ENCODE measurements around the gene MLLT10. TPM values are rescaled to one million over a fixed set of nuclear protein-coding genes. Genes with fewer than 3 reads are reported as not detected.

Gene MLLT10
- total and polyA plus RNA-seq, 2 experiments from 2014 or later: 16.8 to 34.9 TPM

DNA sequence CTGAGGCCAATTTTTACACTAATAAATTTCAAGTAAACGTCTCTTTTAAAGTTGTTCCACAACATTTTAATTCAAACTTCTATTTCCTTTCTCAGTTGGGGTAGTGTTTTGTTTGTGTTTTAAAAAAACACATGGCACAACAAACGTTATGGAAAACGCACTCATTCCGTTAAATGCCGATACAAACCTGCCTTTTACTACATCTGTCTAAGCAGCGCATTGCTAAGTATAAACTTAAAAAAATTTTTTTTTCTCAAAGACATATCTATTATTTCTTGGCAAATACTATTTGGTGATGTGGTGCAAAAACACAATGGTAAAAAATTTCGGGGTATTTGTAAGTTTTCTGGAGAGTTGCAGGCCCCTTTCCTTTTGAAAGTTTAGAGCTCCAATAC, 9.9 kb upstream of the MLLT10 start:
- H3K27ac ChIP-seq: peak overlapping the region; percentile 95
- H2AFZ ChIP-seq: peak overlapping the region; percentile 50
- H3K79me2 ChIP-seq: peaks cover 29% of the 10 kb centered on the region
- no peaks in the 10 kb centered on the region for H3K9me2 ChIP-seq (replicated peaks; ENCODE audit: insufficient read depth)
- TF ChIP-seq EZH2 (IDR thresholded peaks at IDR 0.05; ENCODE audit: borderline replicate concordance) (no peak), EZH2phosphoT487 (IDR thresholded peaks at IDR 0.05; ENCODE audit: low read depth, severe bottlenecking, unreplicated experiment) (no peak)
- TF ChIP-seq, protein P1, sequence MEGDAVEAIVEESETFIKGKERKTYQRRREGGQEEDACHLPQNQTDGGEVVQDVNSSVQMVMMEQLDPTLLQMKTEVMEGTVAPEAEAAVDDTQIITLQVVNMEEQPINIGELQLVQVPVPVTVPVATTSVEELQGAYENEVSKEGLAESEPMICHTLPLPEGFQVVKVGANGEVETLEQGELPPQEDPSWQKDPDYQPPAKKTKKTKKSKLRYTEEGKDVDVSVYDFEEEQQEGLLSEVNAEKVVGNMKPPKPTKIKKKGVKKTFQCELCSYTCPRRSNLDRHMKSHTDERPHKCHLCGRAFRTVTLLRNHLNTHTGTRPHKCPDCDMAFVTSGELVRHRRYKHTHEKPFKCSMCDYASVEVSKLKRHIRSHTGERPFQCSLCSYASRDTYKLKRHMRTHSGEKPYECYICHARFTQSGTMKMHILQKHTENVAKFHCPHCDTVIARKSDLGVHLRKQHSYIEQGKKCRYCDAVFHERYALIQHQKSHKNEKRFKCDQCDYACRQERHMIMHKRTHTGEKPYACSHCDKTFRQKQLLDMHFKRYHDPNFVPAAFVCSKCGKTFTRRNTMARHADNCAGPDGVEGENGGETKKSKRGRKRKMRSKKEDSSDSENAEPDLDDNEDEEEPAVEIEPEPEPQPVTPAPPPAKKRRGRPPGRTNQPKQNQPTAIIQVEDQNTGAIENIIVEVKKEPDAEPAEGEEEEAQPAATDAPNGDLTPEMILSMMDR (IDR thresholded peaks at IDR 0.05; ENCODE audit: poor library complexity): no peak
- no peak overlapping the region for H3K4me3 ChIP-seq
- DNase-seq (ENCODE audit: low spot score): no peak
- no peaks in the 10 kb centered on the region for H3K36me3 ChIP-seq (replicated peaks; ENCODE audit: insufficient read depth, low read depth)
- H4K20me1 ChIP-seq (ENCODE audit: insufficient read depth, poor library complexity, severe bottlenecking): no peaks in the 10 kb centered on the region
- H3K4me2 ChIP-seq: peak overlapping the region; percentile 87
- peaks cover 8% of the 10 kb centered on the region for H3K27me3 ChIP-seq
- H3K4me1 ChIP-seq (ENCODE audit: insufficient read depth): peaks cover 20% of the 10 kb centered on the region
- WGBS (ENCODE audit: low lambda C conversion rate, missing lambda C conversion rate): 20% methylated on average over 7 of the region's 7 CpGs
- no peaks in the 10 kb centered on the region for H3K9me3 ChIP-seq (ENCODE audit: low read depth)

DNA sequence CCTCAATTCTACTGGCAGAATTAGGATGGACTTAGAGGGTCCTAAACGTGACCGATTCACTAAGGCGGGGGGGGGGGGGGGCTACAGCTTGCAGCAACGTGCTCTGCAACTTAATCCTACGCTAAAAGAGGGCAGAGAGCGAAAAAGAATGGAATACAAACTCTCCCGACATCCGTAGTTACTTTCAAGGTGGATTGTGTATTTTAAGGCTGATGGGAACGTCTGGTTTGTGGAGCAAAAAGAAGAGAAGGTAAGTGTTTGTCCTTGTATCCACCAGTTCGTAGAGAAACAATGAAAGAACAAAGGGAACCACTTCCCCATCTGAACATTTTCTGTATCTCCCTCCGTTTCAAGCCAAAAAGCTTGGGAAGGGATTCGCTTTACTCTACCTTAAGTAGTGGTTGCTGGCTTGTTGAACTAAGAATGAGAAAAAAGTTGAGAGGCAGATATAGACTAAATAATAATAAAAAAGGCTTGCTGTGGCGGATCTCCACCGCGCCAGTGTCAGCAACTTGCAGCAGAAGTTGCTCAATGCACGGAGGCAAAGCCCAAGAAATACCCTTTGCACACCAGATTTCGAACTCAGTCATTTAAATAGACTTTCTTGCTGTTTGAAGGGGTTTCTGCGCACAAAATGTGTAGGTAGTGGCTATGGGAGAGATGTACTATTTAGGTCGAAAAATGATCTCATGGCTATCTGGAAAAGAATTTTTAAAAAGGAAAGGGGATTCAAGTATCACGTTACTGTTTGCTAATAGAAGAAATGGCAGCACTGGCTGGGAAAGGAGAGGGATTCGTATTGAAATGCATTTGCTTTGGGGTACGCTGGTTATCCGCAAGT, 9.3 kb upstream of the MLLT10 start:
- no peaks in the 10 kb centered on the region for H3K36me3 ChIP-seq (replicated peaks; ENCODE audit: insufficient read depth, low read depth)
- WGBS (ENCODE audit: low lambda C conversion rate, missing lambda C conversion rate): 1% methylated on average over 23 of the region's 23 CpGs

DNA sequence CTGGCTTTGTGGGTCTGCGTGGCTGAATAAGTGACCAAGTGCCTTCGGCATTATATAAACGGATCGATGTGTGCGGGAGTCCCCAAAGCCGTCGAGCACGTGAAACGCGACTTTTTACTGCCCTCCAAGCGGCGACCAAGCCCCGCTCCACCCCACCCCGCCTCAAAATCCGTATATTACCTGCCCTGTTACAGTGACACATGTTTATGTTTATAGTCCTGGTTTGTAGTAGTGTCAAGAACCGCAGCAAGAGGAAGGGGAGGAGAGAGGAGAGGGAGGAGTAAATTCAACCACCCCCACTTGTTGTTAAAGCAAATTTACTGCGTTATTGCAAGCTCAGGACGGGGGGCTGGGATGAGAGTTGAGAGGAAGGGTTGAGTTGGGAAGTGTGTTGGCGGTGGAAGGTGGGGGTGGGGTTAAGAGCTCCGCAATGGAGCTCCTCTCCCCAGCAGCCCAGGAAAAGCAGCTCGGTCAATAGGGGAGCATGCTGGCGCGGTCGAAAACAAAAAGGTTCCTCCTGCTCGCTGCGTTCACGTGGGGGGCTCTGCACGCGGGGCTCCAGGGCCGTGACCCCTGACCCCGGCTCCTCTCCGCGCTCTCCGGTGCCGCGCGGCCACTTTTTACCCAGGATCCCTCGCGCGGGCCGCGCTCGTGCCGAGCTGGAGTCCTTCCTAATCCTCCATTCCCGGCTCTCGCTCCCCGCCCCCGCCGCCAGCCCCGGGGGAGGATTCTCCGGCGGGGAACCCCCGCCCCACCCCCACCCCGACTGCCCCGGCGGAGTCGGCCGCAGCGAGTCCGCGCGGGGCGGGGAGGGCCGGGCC, 8.5 kb upstream of the MLLT10 start, which contains the start of gene SKIDA1:
Gene SKIDA1 (minus strand): TSS at position 316 of the 821 bp plus-strand sequence. CDS start 7,860 bp downstream, outside the sequence.
- Histone ChIP-seq H3K4me1 (ENCODE audit: insufficient read depth) (peaks cover 12% of the 10 kb centered on the region), H3K4me3 (peak within 1 kb of the TSS; percentile 41), H3K36me3 (replicated peaks; ENCODE audit: insufficient read depth, low read depth) (no peaks in the 10 kb centered on the region), H3K9me3 (ENCODE audit: low read depth) (no peaks in the 10 kb centered on the region), H3K27me3 (peaks cover 2% of the 10 kb centered on the region), H3K79me2 (peaks cover 35% of the 10 kb centered on the region), H3K4me2 (peak within 1 kb of the TSS; percentile 87), H4K20me1 (ENCODE audit: insufficient read depth, poor library complexity, severe bottlenecking) (no peaks in the 10 kb centered on the region), H2AFZ (peak within 1 kb of the TSS; percentile 50), H3K27ac (peak within 1 kb of the TSS; percentile 95), H3K9me2 (replicated peaks; ENCODE audit: insufficient read depth) (no peaks in the 10 kb centered on the region)
- WGBS (ENCODE audit: low lambda C conversion rate, missing lambda C conversion rate): 2% methylated on average over 29 of the region's 64 CpGs
- TF ChIP-seq, protein P1 (IDR thresholded peaks at IDR 0.05; ENCODE audit: poor library complexity): no peak
- TF ChIP-seq EZH2 (IDR thresholded peaks at IDR 0.05; ENCODE audit: borderline replicate concordance) (peak; percentile 3), EZH2phosphoT487 (IDR thresholded peaks at IDR 0.05; ENCODE audit: low read depth, severe bottlenecking, unreplicated experiment) (no peak)
- peak; percentile 93 for DNase-seq (ENCODE audit: low spot score)

More for the DNA sequence above, 9.3 kb upstream of the MLLT10 start:
- Histone ChIP-seq H4K20me1 (ENCODE audit: insufficient read depth, poor library complexity, severe bottlenecking) (no peaks in the 10 kb centered on the region), H3K27me3 (peaks cover 3% of the 10 kb centered on the region), H3K9me3 (ENCODE audit: low read depth) (no peaks in the 10 kb centered on the region), H3K4me3 (peak overlapping the region; percentile 41), H3K27ac (peak overlapping the region; percentile 95), H3K79me2 (peaks cover 28% of the 10 kb centered on the region), H3K4me2 (peak overlapping the region; percentile 87), H3K9me2 (replicated peaks; ENCODE audit: insufficient read depth) (no peaks in the 10 kb centered on the region), H2AFZ (peak overlapping the region; percentile 50), H3K4me1 (ENCODE audit: insufficient read depth) (peaks cover 14% of the 10 kb centered on the region)
- TF ChIP-seq EZH2phosphoT487 (IDR thresholded peaks at IDR 0.05; ENCODE audit: low read depth, severe bottlenecking, unreplicated experiment) (no peak), EZH2 (IDR thresholded peaks at IDR 0.05; ENCODE audit: borderline replicate concordance) (no peak)
- TF ChIP-seq, protein P1 (IDR thresholded peaks at IDR 0.05; ENCODE audit: poor library complexity): no peak
- DNase-seq (ENCODE audit: low spot score): peak; percentile 54

All from hepatocyte (in vitro differentiated cells).